ENCODE results near the gene A2M.

Gene A2M

DNA sequence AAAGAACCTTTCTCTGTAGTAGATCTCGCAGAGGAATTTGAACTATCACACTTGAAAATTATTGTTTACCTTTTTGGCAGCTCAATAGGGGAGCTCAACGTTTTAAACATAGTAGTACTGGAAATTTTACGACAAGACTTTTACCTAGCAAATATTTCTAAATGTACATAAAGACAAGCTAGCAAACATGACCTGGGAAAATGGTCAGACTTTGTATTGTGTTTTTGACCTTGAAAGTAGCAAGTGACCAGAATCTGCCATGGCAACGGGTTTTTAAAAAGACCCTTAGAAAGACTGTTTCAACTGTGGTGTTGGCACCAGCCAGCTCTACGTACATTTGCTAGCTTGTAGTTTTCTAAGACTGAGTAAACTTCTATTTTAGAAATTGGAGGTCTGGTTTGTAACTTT, 20.2 kb upstream of the A2M start:
- no peaks in the 10 kb centered on the region for H3K27me3 ChIP-seq (ENCODE audit: insufficient read depth, poor library complexity, severe bottlenecking)
- TF ChIP-seq, protein P1, sequence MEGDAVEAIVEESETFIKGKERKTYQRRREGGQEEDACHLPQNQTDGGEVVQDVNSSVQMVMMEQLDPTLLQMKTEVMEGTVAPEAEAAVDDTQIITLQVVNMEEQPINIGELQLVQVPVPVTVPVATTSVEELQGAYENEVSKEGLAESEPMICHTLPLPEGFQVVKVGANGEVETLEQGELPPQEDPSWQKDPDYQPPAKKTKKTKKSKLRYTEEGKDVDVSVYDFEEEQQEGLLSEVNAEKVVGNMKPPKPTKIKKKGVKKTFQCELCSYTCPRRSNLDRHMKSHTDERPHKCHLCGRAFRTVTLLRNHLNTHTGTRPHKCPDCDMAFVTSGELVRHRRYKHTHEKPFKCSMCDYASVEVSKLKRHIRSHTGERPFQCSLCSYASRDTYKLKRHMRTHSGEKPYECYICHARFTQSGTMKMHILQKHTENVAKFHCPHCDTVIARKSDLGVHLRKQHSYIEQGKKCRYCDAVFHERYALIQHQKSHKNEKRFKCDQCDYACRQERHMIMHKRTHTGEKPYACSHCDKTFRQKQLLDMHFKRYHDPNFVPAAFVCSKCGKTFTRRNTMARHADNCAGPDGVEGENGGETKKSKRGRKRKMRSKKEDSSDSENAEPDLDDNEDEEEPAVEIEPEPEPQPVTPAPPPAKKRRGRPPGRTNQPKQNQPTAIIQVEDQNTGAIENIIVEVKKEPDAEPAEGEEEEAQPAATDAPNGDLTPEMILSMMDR (IDR thresholded peaks at IDR 0.05; ENCODE audit: poor library complexity, severe bottlenecking): no peak
- DNase-seq (ENCODE audit: low spot score) (no peak), ATAC-seq (ENCODE audit: low read depth) (no peak)
- no peaks in the 10 kb centered on the region for H3K4me1 ChIP-seq (ENCODE audit: insufficient read depth, poor library complexity, severe bottlenecking)
- H3K4me3 ChIP-seq (ENCODE audit: severe bottlenecking): no peak overlapping the region
- H3K36me3 ChIP-seq (ENCODE audit: low read depth): no peaks in the 10 kb centered on the region
- H3K27ac ChIP-seq (ENCODE audit: poor library complexity, severe bottlenecking): no peak overlapping the region
- H3K9me3 ChIP-seq (ENCODE audit: severe bottlenecking): no peaks in the 10 kb centered on the region

DNA sequence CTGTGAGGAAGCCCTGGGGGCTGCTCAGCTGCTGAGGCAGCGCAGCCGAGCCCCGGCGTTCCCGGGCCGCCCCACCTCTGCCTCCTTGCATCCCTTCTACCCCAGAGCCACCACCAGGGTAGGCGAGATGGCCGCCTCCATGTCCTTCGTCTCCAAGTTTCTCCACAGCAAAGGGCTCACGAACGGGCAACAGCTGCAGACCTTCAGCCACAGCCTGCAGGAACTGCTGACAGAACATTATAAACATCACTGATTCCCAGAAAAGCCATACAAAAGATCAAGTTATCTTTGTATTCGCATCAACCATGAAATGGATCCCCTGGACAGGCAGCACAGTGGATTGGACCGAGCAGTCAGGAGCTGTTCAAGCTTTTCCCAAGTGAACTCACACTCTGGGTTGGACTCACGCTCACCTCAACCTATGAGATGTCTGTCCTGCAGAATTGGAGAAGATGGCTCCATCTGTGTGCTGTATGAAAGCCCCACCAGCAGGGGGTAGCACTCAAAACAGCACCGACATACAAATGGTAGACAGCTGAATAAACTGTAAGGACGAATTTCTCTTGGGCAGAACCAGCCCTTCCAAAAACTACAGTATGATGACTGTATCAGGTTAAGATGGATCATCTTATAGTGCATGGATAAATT, 19.4 kb upstream of the A2M start:
- TF ChIP-seq, protein P1 (IDR thresholded peaks at IDR 0.05; ENCODE audit: poor library complexity, severe bottlenecking): no peak
- no peak for ATAC-seq (ENCODE audit: low read depth)
- Histone ChIP-seq H3K9me3 (ENCODE audit: severe bottlenecking) (no peaks in the 10 kb centered on the region), H3K27ac (ENCODE audit: poor library complexity, severe bottlenecking) (no peak overlapping the region), H3K27me3 (ENCODE audit: insufficient read depth, poor library complexity, severe bottlenecking) (no peaks in the 10 kb centered on the region), H3K4me1 (ENCODE audit: insufficient read depth, poor library complexity, severe bottlenecking) (no peaks in the 10 kb centered on the region), H3K4me3 (ENCODE audit: severe bottlenecking) (no peak overlapping the region), H3K36me3 (ENCODE audit: low read depth) (no peaks in the 10 kb centered on the region)
- DNase-seq (ENCODE audit: low spot score): no peak

DNA sequence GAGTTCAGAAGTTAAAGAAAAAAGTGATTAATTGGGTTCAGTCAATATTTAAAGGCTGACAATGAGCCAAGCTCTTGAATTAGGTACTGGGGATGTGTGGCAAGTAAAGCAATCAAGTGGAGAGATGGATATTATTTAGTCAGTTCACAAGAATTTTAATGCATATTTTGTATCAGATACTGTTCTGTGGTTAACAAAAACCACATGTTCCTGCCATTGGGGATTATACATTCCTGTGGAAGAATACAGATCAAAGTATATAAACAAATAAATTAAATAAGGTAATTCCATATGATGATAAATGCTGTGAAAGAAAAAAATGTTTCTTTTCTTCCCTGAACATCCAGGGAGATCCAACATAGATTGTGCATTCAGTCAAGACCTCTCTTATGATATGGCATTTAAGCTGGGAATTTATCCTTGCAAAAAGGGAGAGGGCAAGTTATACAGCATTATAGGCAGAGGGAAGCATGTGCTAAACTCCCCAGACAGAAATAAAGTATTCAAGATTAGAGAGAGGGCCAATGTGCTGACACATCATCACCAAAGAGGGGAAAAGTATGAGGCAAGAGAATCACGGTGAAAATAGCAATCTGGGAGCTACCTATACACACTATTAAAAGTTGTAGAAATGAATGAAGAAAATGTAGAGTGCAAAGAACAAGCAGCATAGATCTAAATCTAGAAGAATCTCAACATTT, 17.6 kb upstream of the A2M start:
- no peak for ATAC-seq (ENCODE audit: low read depth)
- H3K4me3 ChIP-seq (ENCODE audit: severe bottlenecking): no peak overlapping the region
- H3K36me3 ChIP-seq (ENCODE audit: low read depth): no peaks in the 10 kb centered on the region
- H3K27ac ChIP-seq (ENCODE audit: poor library complexity, severe bottlenecking): no peak overlapping the region
- no peak for DNase-seq (ENCODE audit: low spot score)
- no peaks in the 10 kb centered on the region for H3K4me1 ChIP-seq (ENCODE audit: insufficient read depth, poor library complexity, severe bottlenecking)
- no peaks in the 10 kb centered on the region for H3K9me3 ChIP-seq (ENCODE audit: severe bottlenecking)
- TF ChIP-seq, protein P1 (IDR thresholded peaks at IDR 0.05; ENCODE audit: poor library complexity, severe bottlenecking): no peak
- no peaks in the 10 kb centered on the region for H3K27me3 ChIP-seq (ENCODE audit: insufficient read depth, poor library complexity, severe bottlenecking)

DNA sequence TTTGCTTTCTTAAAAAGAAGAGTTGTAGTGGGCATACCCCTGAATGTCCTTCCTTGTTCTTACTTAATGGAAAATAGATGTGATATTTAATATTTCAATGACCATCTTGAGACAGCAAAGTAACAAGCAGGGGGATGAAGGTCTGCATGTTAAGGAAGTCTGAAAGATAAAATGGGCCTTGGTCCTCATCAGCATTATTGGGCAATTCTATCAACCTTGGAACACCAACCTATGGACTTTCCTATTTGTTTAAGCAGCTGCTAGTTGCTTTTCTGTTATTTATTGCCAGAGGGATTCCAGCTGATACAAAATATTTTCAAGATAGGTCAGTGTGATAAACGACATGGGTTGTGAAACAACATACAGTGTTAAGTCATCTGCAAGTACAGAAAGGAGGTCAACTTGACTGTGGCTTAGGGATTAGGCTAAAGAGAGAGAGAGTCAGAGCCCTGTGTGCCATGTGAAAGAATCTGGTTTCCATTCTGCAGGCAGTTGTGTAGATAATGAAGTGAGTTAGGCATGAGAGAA, 16.4 kb upstream of the A2M start:
- Histone ChIP-seq H3K9me3 (ENCODE audit: severe bottlenecking) (no peaks in the 10 kb centered on the region), H3K4me3 (ENCODE audit: severe bottlenecking) (no peak overlapping the region), H3K27me3 (ENCODE audit: insufficient read depth, poor library complexity, severe bottlenecking) (no peaks in the 10 kb centered on the region), H3K27ac (ENCODE audit: poor library complexity, severe bottlenecking) (no peak overlapping the region), H3K4me1 (ENCODE audit: insufficient read depth, poor library complexity, severe bottlenecking) (no peaks in the 10 kb centered on the region), H3K36me3 (ENCODE audit: low read depth) (no peaks in the 10 kb centered on the region)
- DNase-seq (ENCODE audit: low spot score): no peak
- TF ChIP-seq, protein P1 (IDR thresholded peaks at IDR 0.05; ENCODE audit: poor library complexity, severe bottlenecking): no peak
- no peak for ATAC-seq (ENCODE audit: low read depth)

DNA sequence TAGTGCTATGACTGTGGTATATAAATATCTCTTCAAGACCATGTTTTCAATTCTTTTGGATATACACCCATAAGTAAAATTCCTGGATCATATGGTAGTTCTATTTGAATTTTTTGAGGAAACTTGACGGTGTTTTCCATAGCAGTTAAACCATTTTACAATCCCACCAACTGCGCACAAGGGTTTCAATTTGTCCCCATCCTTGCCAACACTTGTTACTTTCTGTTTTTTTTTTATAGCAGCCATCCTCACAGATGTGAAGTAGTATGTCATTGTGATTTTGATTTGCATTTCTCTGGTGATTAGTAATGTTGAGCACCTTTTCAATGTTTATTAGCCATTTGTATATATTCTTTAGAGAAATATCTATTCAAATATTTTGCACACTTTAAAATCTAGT, 14.5 kb upstream of the A2M start:
- H3K27me3 ChIP-seq (ENCODE audit: insufficient read depth, poor library complexity, severe bottlenecking): no peaks in the 10 kb centered on the region
- no peaks in the 10 kb centered on the region for H3K36me3 ChIP-seq (ENCODE audit: low read depth)
- no peak for ATAC-seq (ENCODE audit: low read depth)
- TF ChIP-seq, protein P1 (IDR thresholded peaks at IDR 0.05; ENCODE audit: poor library complexity, severe bottlenecking): no peak
- H3K4me1 ChIP-seq (ENCODE audit: insufficient read depth, poor library complexity, severe bottlenecking): no peaks in the 10 kb centered on the region
- no peak for DNase-seq (ENCODE audit: low spot score)
- no peak overlapping the region for H3K27ac ChIP-seq (ENCODE audit: poor library complexity, severe bottlenecking)
- no peaks in the 10 kb centered on the region for H3K9me3 ChIP-seq (ENCODE audit: severe bottlenecking)
- no peak overlapping the region for H3K4me3 ChIP-seq (ENCODE audit: severe bottlenecking)
